PC-3 (cell line): ENCODE results near the gene THADA. TPM values are rescaled to one million over a fixed set of nuclear protein-coding genes. Genes with fewer than 3 reads are reported as not detected.
"Not testable (repeated sequence)": the region's sequence is repeated elsewhere in the genome, so short reads cannot be mapped to it uniquely, and the experiment has no call there.

Source experiments
- ATAC-seq: fragments of 200-7000 bp; cut with Tn5 transposase; 2 replicates; pipeline ENCODE4 v1.9.1; 2020; ENCODE audit warnings: mild to moderate bottlenecking, moderate library complexity
- BruUV-seq: library from RNA; stranded (reverse); fragments of 400-500 nt; replicated peaks from 2 replicates; lab custom pipeline; 2021; lab: Mats Ljungman, UMichigan
- CTCF ChIA-PET: fragments of 300-600 bp; sonication (Branson Sonifier 250); formaldehyde crosslinking; loops from one replicate; lab custom pipeline; 2022; ENCODE audit warnings: antibody characterized with exemption; lab: Charles Lee
- POLR2A ChIA-PET: fragments of 300-600 bp; sonication (Branson Sonifier 250); formaldehyde crosslinking; loops from one replicate; lab custom pipeline; 2022; ENCODE audit warnings: antibody characterized with exemption; ENCODE audit not compliant: unreplicated experiment; lab: Charles Lee
- DNase-seq: peaks from one replicate; pipeline ENCODE4 v3.0.0-alpha.2; 2015
- H2AFZ ChIP-seq: fragments of 300-600 bp; sonication (generic); 2 replicates; pipeline ENCODE4 v1.6.0; 2016; ENCODE audit warnings: antibody characterized with exemption, low read length
- H3F3A ChIP-seq: fragments of 300-600 bp; sonication (generic); one replicate; pipeline ENCODE4 v1.6.0; 2017; ENCODE audit warnings: antibody characterized with exemption, low read length, control low read depth, mild to moderate bottlenecking; ENCODE audit not compliant: unreplicated experiment
- H3K27ac ChIP-seq: fragments of 300-600 bp; sonication (generic); 2 replicates; pipeline ENCODE4 v1.5.1; 2016; ENCODE audit warnings: mild to moderate bottlenecking, low read length
- H3K27me3 ChIP-seq: fragments of 300-600 bp; sonication (generic); 2 replicates; pipeline ENCODE4 v1.6.1; 2016; ENCODE audit warnings: low read length, mixed read lengths
- H3K36me3 ChIP-seq: fragments of 300-600 bp; sonication (generic); 2 replicates; pipeline ENCODE4 v1.6.1; 2016; ENCODE audit warnings: low read depth, mixed run types, low read length, mixed read lengths
- H3K4me1 ChIP-seq: fragments of 300-600 bp; sonication (generic); 2 replicates; pipeline ENCODE4 v1.5.1; 2016; ENCODE audit warnings: low read length; ENCODE audit not compliant: insufficient read depth
- H3K4me2 ChIP-seq: fragments of 300-600 bp; sonication (generic); 2 replicates; pipeline ENCODE4 v1.6.0; 2016; ENCODE audit warnings: low read length
- H3K4me3 ChIP-seq: fragments of 300-600 bp; sonication (generic); 2 replicates; pipeline ENCODE4 v1.5.1; 2016; ENCODE audit warnings: mild to moderate bottlenecking, low read length, mixed read lengths
- H3K79me2 ChIP-seq: fragments of 300-600 bp; sonication (generic); 2 replicates; pipeline ENCODE4 v1.6.1; 2017; ENCODE audit warnings: low read length, mixed read lengths
- H3K9ac ChIP-seq: fragments of 300-600 bp; sonication (generic); 2 replicates; pipeline ENCODE4 v1.6.0; 2016; ENCODE audit warnings: mild to moderate bottlenecking, low read length
- H3K9me2 ChIP-seq: fragments of 300-600 bp; sonication (generic); replicated peaks from 2 replicates; pipeline ENCODE4 v1.6.1; 2016; ENCODE audit warnings: mixed run types, low read length, mixed read lengths
- H3K9me3 ChIP-seq: fragments of 300-600 bp; sonication (generic); 2 replicates; pipeline ENCODE4 v1.6.1; 2016; ENCODE audit warnings: low read length, mixed read lengths
- H4K20me1 ChIP-seq: fragments of 300-600 bp; sonication (generic); 2 replicates; pipeline ENCODE4 v1.6.1; 2016; ENCODE audit warnings: low read length, mixed read lengths
- EZH2 ChIP-seq: fragments of 300-600 bp; sonication (generic); IDR thresholded peaks from one replicate; pipeline ENCODE4 v1.6.1; 2017; ENCODE audit warnings: antibody characterized with exemption, mild to moderate bottlenecking, low read length; ENCODE audit not compliant: unreplicated experiment
- EZH2phosphoT487 ChIP-seq: fragments of 300-600 bp; sonication (generic); IDR thresholded peaks from 2 replicates; pipeline ENCODE4 v1.6.1; 2018; ENCODE audit warnings: mild to moderate bottlenecking, antibody characterized with exemption, low read length, borderline replicate concordance
- intact Hi-C: fragments of 100-400 bp; cut with micrococcal nuclease; formaldehyde crosslinking; loops from 2 replicates; pipeline ENCODE4 v1.9.0; 2023
- total RNA-seq: library from RNA; depleted of rRNA; stranded (reverse); fragments of >200 nt; gene quantifications from 2 replicates; pipeline ENCODE4 v1.2.3, GENCODE V29; 2014
- TF ChIP-seq, protein P1 (sequence below): fragments of 300-600 bp; sonication (generic); conservative IDR thresholded peaks from 2 replicates; pipeline ENCODE4 v1.5.1; 2017; ENCODE audit warnings: antibody characterized with exemption, low read depth, mild to moderate bottlenecking, low read length

Gene THADA
- total RNA-seq, 1 experiment from 2014 or later: 33.6 TPM

DNA sequence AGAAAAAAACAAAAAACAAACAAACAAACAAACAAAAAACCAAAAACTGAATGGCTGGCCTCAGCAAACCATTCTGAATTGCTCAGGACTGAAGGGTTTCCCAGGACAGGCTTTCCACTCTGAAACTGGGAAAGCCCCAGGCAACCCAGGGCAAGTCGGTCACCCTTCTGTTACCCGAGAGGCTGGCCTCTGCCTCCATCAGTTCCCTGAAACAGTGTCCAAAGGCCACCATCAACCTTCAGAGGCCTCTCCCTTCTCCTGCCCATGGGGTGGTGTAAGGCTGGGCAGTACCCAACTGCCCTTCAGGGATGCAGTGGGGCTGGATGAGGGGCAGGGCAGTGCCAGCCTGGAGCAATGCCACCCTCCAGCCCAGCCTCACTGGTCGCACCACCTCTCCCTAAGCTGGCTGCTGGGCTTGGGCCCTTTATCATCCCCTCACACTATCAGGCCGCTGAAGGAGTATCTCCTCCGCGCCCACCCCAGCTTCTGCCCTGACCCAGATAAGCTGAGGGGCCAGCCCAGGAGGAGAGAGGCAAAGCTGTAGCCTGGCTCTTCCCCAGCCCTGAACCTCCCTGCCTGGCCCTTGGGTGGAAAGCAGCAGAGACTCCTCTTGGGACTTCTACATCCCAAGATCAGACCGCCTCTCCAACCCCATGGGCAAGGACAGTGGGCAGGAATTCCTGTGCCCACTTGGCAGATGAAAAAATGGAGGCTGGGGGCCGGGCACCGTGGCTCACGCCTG, 405.4 kb downstream of the THADA start:
- POLR2A ChIA-PET: no interaction called here
- intact Hi-C loops: no loop called here
- Histone ChIP-seq H2AFZ (no peak overlapping the region), H3F3A (no peaks in the 10 kb centered on the region), H4K20me1 (no peaks in the 10 kb centered on the region), H3K4me3 (no peak overlapping the region), H3K9me2 (no peaks in the 10 kb centered on the region), H3K79me2 (no peaks in the 10 kb centered on the region), H3K4me1 (no peaks in the 10 kb centered on the region), H3K36me3 (no peaks in the 10 kb centered on the region), H3K9me3 (no peaks in the 10 kb centered on the region), H3K4me2 (no peak overlapping the region), H3K27ac (no peak overlapping the region), H3K27me3 (no peaks in the 10 kb centered on the region), H3K9ac (no peak overlapping the region)
- DNase-seq (no peak), ATAC-seq (no peak)
- CTCF ChIA-PET: no interaction called here
- TF ChIP-seq EZH2phosphoT487: no peak
- TF ChIP-seq, protein P1, sequence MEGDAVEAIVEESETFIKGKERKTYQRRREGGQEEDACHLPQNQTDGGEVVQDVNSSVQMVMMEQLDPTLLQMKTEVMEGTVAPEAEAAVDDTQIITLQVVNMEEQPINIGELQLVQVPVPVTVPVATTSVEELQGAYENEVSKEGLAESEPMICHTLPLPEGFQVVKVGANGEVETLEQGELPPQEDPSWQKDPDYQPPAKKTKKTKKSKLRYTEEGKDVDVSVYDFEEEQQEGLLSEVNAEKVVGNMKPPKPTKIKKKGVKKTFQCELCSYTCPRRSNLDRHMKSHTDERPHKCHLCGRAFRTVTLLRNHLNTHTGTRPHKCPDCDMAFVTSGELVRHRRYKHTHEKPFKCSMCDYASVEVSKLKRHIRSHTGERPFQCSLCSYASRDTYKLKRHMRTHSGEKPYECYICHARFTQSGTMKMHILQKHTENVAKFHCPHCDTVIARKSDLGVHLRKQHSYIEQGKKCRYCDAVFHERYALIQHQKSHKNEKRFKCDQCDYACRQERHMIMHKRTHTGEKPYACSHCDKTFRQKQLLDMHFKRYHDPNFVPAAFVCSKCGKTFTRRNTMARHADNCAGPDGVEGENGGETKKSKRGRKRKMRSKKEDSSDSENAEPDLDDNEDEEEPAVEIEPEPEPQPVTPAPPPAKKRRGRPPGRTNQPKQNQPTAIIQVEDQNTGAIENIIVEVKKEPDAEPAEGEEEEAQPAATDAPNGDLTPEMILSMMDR: no peak
- no peak for TF ChIP-seq EZH2
- no TSS peak for BruUV-seq

DNA sequence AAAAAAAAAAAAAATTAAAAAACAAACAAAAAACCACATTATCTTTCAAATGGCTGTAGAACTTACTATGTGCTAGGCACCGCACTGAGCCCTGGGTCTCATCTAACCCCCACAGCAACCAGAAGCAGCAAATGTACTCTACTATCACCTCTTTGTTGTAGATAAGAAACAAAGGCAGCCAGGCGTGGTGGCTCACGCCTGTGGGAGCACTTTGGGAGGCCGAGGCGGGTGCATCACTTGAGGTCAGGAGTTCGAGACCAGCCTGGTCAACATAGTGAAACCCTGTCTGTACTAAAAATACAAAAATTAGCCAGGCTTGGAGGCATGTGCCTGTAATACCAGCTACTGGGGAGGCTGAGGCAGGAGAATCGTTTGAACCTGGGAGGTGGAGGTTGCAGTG, 406.0 kb downstream of the THADA start:
- H3K9me2 ChIP-seq, H3K9me3 ChIP-seq, POLR2A ChIA-PET: not testable (repeated sequence)

DNA sequence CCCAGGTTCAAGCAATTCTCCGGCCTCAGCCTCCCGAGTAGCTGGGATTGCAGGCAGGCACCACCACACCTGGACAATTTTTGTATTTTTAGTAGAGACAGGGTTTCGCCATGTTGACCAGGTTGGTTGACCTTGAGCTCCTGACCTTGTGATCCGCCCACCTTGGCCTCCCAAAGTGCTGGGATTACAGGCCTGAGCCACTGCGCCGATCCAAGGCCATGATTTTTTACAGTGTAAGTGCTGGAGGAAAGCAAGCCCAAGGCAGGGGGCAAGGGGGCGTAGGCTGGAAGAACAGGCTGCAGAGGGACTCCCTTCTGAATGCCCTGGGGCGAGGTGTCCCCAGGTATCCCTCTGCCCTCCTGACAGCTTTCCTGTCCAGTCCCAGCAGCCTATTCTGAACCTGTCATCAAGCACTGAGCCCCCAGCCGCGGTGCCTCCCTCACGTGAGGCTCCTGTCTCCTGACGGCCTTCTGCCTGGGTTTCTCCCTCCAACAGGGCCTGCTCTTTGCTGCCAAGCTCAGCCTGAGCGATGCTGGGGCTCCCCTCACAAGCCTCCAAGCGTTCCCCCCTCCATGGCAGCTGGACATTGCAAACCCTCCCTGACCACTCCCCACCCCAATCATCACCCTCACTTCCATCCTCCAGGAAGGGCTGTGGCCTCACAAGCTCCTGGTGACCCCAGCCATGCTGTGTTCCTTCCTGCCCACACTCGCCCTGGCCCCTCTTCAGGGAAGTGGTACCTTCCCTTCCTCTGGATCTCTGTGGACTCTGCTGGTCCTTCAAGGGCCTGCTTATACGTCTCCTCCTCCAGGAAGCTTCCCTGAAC, 407.1 kb downstream of the THADA start:
- intact Hi-C loops: no loop called here
- Histone ChIP-seq H3K27me3 (no peaks in the 10 kb centered on the region), H3K36me3 (no peaks in the 10 kb centered on the region), H3K4me1 (peaks cover 15% of the 10 kb centered on the region), H3K27ac (no peak overlapping the region), H3K4me2 (no peak overlapping the region), H3K9me2 (no peaks in the 10 kb centered on the region), H3K4me3 (no peak overlapping the region), H3K79me2 (no peaks in the 10 kb centered on the region), H3K9ac (no peak overlapping the region), H4K20me1 (no peaks in the 10 kb centered on the region), H3F3A (no peaks in the 10 kb centered on the region), H2AFZ (no peak overlapping the region), H3K9me3 (no peaks in the 10 kb centered on the region)
- TF ChIP-seq EZH2: no peak
- TF ChIP-seq, protein P1: no peak
- TF ChIP-seq EZH2phosphoT487: no peak
- no peak for DNase-seq
- ChIA-PET CTCF (no interaction called here), POLR2A (no interaction called here)
- BruUV-seq: no TSS peak
- ATAC-seq: no peak

More for the DNA sequence above, 406.0 kb downstream of the THADA start:
- H3K27ac ChIP-seq, H3K27me3 ChIP-seq, H3F3A ChIP-seq, H4K20me1 ChIP-seq, intact Hi-C loops, H3K9ac ChIP-seq, CTCF ChIA-PET, H3K4me3 ChIP-seq, ATAC-seq, BruUV-seq, H3K4me2 ChIP-seq, H2AFZ ChIP-seq, H3K4me1 ChIP-seq, H3K36me3 ChIP-seq, DNase-seq, H3K79me2 ChIP-seq: not testable (repeated sequence)
